Ascending aorta (tissue), 2 donors: ENCODE data around the gene SIRT5. TPM values are rescaled to one million over a fixed set of nuclear protein-coding genes. Genes with fewer than 3 reads are reported as not detected.

Experiments
- DNase-seq, 2 donors: peaks; one replicate each; pipeline ENCODE4 v3.0.0-alpha.2; 2019; ENCODE audit warnings: low spot score in 2 of 2
- H3K27ac ChIP-seq, 2 donors: fragments of 200-600 bp; sonication (generic); one replicate each; pipeline ENCODE4 v1.5.1; 2016 to 2017; ENCODE audit warnings: mild to moderate bottlenecking in 1 of 2
- H3K27me3 ChIP-seq: fragments of 200-600 bp; sonication (generic); one replicate; pipeline ENCODE4 v1.5.1; 2017
- H3K36me3 ChIP-seq, 2 donors: fragments of 200-600 bp; sonication (generic); one replicate each; pipeline ENCODE4 v1.5.1; 2016
- H3K4me1 ChIP-seq, 2 donors: fragments of 200-600 bp; sonication (generic); one replicate each; pipeline ENCODE4 v1.5.1; 2016 to 2017; ENCODE audit warnings: mild to moderate bottlenecking in 1 of 2
- H3K4me3 ChIP-seq, 2 donors: fragments of 200-600 bp; sonication (generic); one replicate each; pipeline ENCODE4 v1.5.1; 2016 to 2017; ENCODE audit warnings: mild to moderate bottlenecking in 1 of 2
- H3K9me3 ChIP-seq, 2 donors: fragments of 200-600 bp; sonication (generic); one replicate each; pipeline ENCODE4 v1.5.1; 2016
- CTCF ChIP-seq, 3 experiments: fragments of 200-600 bp in 2 of 3; fragments of 450-650 bp in 1 of 3; sonication (generic) in 2 of 3; IDR thresholded peaks; one replicate each; pipeline ENCODE4 v1.5.1; 2016 to 2019; ENCODE audit warnings: antibody characterized with exemption in 3 of 3, mild to moderate bottlenecking in 1 of 3, moderate library complexity in 1 of 3
- intact Hi-C: fragments of 100-400 bp; cut with DNase I; formaldehyde crosslinking; loops from one replicate; pipeline ENCODE4 v1.15.1; 2023
- total RNA-seq: library from RNA; depleted of rRNA; stranded (reverse); fragments of >200 nt; gene quantifications from one replicate; pipeline ENCODE4 v1.1.0, GENCODE V29; 2016

SIRT5 gene
- total RNA-seq, 1 donor from 2014 or later, result 3.0 TPM

- H3K4me3 ChIP-seq, result no peak overlapping the region
- no peaks in the 10 kb centered on the region for H3K9me3 ChIP-seq
- H3K36me3 ChIP-seq, result no peaks in the 10 kb centered on the region
- no peak overlapping the region for H3K27ac ChIP-seq
- H3K27me3 ChIP-seq, result no peaks in the 10 kb centered on the region
- no peaks in the 10 kb centered on the region for H3K4me1 ChIP-seq
- intact Hi-C loops, result no loop called here
- no peak for DNase-seq
- peak; percentile 5 to 28 (median 9) for TF ChIP-seq CTCF (IDR thresholded peaks at IDR 0.05)
Measured at GRCh38 chr6:13528232-13528631, 46.2 kb upstream of the SIRT5 start.

GRCh38 chr6:13528777-13529343 lies 45.5 kb upstream of the SIRT5 start:
- Histone ChIP-seq H3K4me3 (no peak overlapping the region), H3K36me3 (no peaks in the 10 kb centered on the region), H3K4me1 (no peaks in the 10 kb centered on the region), H3K9me3 (no peaks in the 10 kb centered on the region), H3K27ac (no peak overlapping the region), H3K27me3 (no peaks in the 10 kb centered on the region)
- DNase-seq, result no peak
- intact Hi-C loops, result no loop called here
- no peak for TF ChIP-seq CTCF (IDR thresholded peaks at IDR 0.05)

- Histone ChIP-seq H3K27me3 (no peaks in the 10 kb centered on the region), H3K9me3 (no peaks in the 10 kb centered on the region), H3K4me3 (no peak overlapping the region), H3K27ac (no peak overlapping the region), H3K36me3 (no peaks in the 10 kb centered on the region), H3K4me1 (no peaks in the 10 kb centered on the region)
- no peak for TF ChIP-seq CTCF (IDR thresholded peaks at IDR 0.05)
- no peak for DNase-seq
- intact Hi-C loops, result no loop called here
Measured at GRCh38 chr6:13531956-13532355, 42.4 kb upstream of the SIRT5 start.

- TF ChIP-seq CTCF (IDR thresholded peaks at IDR 0.05), result no peak
- H3K27me3 ChIP-seq, result no peaks in the 10 kb centered on the region
- H3K36me3 ChIP-seq, result no peaks in the 10 kb centered on the region
- no peaks in the 10 kb centered on the region for H3K4me1 ChIP-seq
- no peaks in the 10 kb centered on the region for H3K9me3 ChIP-seq
- DNase-seq, result no peak
- H3K4me3 ChIP-seq, result no peak overlapping the region
- no peak overlapping the region for H3K27ac ChIP-seq
- intact Hi-C loops, result no loop called here
Measured at GRCh38 chr6:13534536-13534935, 39.9 kb upstream of the SIRT5 start.

GRCh38 chr6:13535306-13535705 lies 39.1 kb upstream of the SIRT5 start:
- no peak for TF ChIP-seq CTCF (IDR thresholded peaks at IDR 0.05)
- Histone ChIP-seq H3K4me3 (no peak overlapping the region), H3K27ac (no peak overlapping the region), H3K36me3 (no peaks in the 10 kb centered on the region), H3K27me3 (no peaks in the 10 kb centered on the region), H3K9me3 (no peaks in the 10 kb centered on the region), H3K4me1 (no peaks in the 10 kb centered on the region)
- no peak for DNase-seq
- intact Hi-C loops, result no loop called here
